Posterior vena cava (tissue), 2 donors: ENCODE results near the gene ATR. TPM values are rescaled to one million over a fixed set of nuclear protein-coding genes. Genes with fewer than 3 reads are reported as not detected.
"Not testable (repeated sequence)": the region's sequence is repeated elsewhere in the genome, so short reads cannot be mapped to it uniquely, and the experiment has no call there.

Source experiments
- DNase-seq: peaks from one replicate; pipeline ENCODE4 v3.0.0-alpha.2; 2020; ENCODE audit warnings: low spot score
- intact Hi-C, 2 donors: fragments of 100-400 bp; cut with DNase I; formaldehyde crosslinking; loops; one replicate each; pipeline versions ENCODE4 v1.14.1 to v1.14.2; 2022 to 2023
- total RNA-seq, 2 donors: library from RNA; stranded (reverse); fragmentation: NEBNext Ultra II Directional; extraction: Animal tissue kit (Norgen Biotek cat#: 25700); gene quantifications; one replicate each; pipeline ENCODE4 v1.2.1, GENCODE V29; 2021
- donor health status: DM: yes; HTN: yes; CAD: no.
- donor health status: DM: yes; HTN: yes; CAD: no.

ATR gene
- total RNA-seq, 2 donors from 2014 or later = 20.2 to 20.3 TPM

DNA sequence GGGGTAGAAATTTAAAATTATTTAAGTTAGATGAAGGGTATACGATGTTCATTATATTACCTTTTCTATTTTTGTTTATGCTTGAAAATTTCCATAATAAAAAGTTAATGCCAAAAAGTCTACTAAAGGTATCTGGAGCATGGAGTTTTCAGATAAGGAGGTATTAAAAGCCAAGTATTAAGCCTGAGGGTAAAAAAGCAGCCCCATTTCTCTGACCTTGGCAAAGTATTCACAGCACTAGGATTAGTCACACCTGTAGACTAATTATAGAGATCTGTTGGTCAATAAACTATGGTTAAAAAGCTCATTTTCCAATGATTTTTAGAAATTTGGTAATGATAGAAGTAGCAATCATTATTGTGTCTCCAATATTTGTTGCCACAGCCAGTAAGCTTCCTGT lies 153.8 kb downstream of the ATR start:
- no peak for DNase-seq
- intact Hi-C loops = no loop called here

DNA sequence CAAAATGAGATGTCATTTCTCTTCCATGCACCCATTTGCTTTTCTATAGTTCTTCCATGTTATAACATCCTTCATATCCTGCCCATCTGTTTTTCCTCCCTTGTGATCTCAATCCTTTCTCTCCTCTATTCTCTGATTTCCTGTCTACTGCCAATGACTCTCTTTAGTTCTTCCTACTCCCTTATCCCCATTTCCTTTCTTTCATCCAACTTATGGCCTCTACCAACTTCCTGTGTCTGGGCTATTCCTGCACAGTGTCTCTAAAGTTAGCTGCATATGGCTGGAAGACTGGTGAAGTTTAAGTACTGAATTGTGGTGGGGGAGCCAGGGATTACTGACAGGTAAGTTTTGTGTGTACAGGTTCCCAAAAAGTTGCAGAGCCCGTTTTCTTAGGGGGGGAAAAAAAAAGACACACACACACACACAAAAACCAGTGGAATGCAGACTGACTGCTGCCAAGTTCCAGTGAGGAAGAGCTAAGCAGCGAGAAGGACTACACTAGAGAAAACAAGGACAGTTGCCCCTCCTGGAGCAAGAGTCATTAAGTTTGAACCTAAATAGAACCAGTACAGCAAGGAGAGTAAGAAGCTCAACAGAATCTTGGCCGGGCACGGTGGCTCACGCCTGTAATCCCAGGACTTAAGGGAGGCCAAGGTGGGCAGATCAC lies 159.5 kb downstream of the ATR start:
- no peak for DNase-seq
- intact Hi-C loops = no loop called here

DNA sequence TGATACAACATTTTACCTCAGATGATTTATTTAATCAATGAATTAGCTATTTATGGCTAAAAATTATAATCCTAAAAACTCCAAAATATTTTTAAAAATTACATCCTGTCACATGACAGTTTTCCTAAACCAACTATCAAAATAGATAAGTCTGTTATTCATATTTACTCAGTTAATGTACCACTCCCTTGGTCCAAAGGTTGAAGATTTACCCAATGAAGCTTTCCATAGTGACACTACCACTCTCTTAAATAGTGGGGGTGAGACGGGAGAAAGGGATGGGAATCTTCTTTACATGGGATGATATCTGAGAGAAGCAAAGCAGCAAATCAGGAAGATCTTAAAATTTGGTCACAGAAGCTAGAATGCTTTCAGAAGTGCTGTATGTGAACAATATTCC lies 161.2 kb downstream of the ATR start:
- DNase-seq = no peak
- intact Hi-C loops = no loop called here

- intact Hi-C loops, DNase-seq: not testable (repeated sequence)
These were observed 178.0 kb downstream of the ATR start for GRCh38 chr3:142400537-142400936.

Other genes starting within 250 kb of the ATR start
- 10 to 100 TPM; 41.3 to 42.0 TPM for gene XRN1, start 130.7 kb downstream of the ATR start, total RNA-seq
- under 1 TPM in 1 of 2 donors, not detected in 1; 0.86 TPM for gene PLS1, start 17.7 kb upstream of the ATR start, total RNA-seq
- gene TRPC1, start 145.3 kb upstream of the ATR start, total RNA-seq = 10 to 100 TPM; 21.1 to 27.9 TPM